ENCODE results near the gene CCL1. TPM values are rescaled to one million over a fixed set of nuclear protein-coding genes. Genes with fewer than 3 reads are reported as not detected.
"Not testable (repeated sequence)": the region's sequence is repeated elsewhere in the genome, so short reads cannot be mapped to it uniquely, and the experiment has no call there.

CCL1 gene
- total RNA-seq, 1 donor from 2014 or later = not detected

- peak; percentile 88 for DNase-seq (ENCODE audit: low spot score)
- peak; percentile 99 for ATAC-seq
Measured at GRCh38 chr17:34361478-34362061, 1.5 kb downstream of the CCL1 start.

- DNase-seq (ENCODE audit: low spot score) = no peak
- ATAC-seq = no peak
Measured at GRCh38 chr17:34360601-34361270, 2.3 kb downstream of the CCL1 start.

- ATAC-seq = no peak
Measured at GRCh38 chr17:34358631-34359030, 4.4 kb downstream of the CCL1 start.

GRCh38 chr17:34357398-34357797 lies 5.6 kb downstream of the CCL1 start:
- ATAC-seq (no peak), DNase-seq (ENCODE audit: low spot score) (no peak)

More at GRCh38 chr17:34358631-34359030, 4.4 kb downstream of the CCL1 start:
- no peak for DNase-seq (ENCODE audit: low spot score)

DNA sequence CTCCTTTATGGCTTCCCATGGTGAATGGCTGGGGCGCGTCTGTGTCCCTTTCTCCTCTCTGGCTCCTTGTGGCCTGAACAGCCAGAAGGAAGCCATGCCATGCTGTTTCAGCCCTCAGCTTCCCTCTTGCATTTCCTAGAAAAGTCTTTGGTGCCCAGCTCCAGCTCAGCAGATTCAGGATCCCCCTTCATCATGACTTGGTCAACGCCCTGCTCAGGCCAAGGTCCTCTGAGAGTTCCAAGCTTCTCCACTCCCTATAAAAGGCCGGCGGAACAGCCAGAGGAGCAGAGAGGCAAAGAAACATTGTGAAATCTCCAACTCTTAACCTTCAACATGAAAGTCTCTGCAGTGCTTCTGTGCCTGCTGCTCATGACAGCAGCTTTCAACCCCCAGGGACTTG lies 6.8 kb downstream of the CCL1 start, which contains the start of gene CCL13:
CCL13 (plus strand) TSS at position 287 of the 400 bp plus-strand sequence; CDS start at position 334, 47 bp downstream.
- ATAC-seq (no peak), DNase-seq (ENCODE audit: low spot score) (no peak)

GRCh38 chr17:34354637-34355036 lies 8.4 kb downstream of the CCL1 start:
- ATAC-seq (no peak), DNase-seq (ENCODE audit: low spot score) (no peak)

DNA sequence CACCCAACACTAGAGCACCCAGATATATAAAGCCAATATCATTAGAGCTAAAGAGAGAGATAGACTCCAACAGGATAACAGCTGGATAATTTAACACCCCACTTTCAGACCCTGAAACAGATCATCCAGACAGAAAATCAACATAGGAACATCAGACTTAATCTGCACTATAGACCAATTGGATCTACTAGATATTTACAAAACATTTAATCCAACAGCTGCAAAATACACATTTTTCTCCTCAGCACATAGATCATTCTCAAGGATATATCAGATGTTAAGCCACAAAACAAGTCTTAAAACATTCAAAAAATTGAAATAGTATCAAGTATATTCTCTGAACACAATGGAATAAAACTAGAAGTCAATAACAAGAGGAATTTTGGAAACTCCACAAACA lies 10.8 kb downstream of the CCL1 start:
- DNase-seq (ENCODE audit: low spot score) = no peak
- ATAC-seq = no peak

GRCh38 chr17:34351096-34351495 lies 11.9 kb downstream of the CCL1 start:
- DNase-seq (ENCODE audit: low spot score) = no peak
- ATAC-seq = no peak

- DNase-seq (ENCODE audit: low spot score) = no peak
- peak; percentile 26 for ATAC-seq
Measured at GRCh38 chr17:34349751-34350150, 13.3 kb downstream of the CCL1 start.

DNA sequence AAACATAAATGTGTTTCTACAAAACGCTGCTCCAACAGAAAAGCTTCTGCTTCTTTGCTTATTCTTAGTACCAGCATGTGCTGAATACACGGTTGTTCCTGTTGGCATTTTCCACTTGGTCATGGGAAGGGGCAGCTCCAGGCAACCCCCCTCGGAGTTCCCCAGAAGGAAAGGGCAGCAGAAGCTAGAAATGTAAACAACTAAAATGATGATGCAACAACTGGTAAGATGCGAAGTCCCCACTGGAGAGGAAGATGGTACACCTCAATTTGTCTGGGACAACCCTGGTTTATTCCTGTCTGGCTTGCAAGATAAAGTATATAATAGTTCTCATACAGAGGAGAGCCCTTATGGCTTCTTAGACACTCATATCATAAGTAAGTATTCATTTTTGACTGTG lies 16.0 kb downstream of the CCL1 start:
- no peak for ATAC-seq

GRCh38 chr17:34341916-34342315 lies 21.1 kb downstream of the CCL1 start:
- DNase-seq (ENCODE audit: low spot score) (no peak), ATAC-seq (no peak)

More for the DNA sequence above, 16.0 kb downstream of the CCL1 start:
- DNase-seq (ENCODE audit: low spot score) = no peak

DNA sequence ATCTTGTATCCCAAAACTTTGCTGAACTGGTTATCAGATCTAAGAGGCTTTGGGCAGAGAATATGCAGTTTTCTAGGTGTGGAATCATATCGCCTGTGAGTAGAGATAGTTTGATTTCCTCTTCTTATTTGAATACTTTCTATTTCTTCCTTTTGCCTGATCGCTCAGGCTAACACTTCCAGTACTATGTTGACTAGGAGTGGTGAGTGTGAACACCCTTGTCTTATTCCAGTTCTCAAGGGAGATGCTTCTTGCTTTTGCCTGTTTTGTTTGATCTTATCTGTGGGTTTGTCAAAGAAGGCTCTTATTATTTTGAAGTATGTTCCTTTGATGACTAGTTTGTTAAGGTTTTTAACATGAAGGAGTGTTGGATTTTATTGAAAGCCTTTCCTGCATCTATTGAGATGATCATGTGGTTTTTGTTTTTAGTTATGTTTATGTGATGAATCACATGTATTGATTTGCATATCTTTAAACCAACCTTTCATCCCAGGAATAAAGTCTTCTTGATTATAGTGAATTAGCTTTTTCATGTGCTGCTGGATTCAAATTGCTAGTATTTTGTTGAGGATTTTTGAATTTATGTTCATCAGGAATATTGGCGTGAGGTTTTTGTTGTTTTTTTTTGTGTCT lies 23.8 kb downstream of the CCL1 start:
- DNase-seq (ENCODE audit: low spot score) = no peak
- ATAC-seq = no peak

- no peak for ATAC-seq
- no peak for DNase-seq (ENCODE audit: low spot score)
Measured at GRCh38 chr17:34337701-34338100, 25.3 kb downstream of the CCL1 start.

DNA sequence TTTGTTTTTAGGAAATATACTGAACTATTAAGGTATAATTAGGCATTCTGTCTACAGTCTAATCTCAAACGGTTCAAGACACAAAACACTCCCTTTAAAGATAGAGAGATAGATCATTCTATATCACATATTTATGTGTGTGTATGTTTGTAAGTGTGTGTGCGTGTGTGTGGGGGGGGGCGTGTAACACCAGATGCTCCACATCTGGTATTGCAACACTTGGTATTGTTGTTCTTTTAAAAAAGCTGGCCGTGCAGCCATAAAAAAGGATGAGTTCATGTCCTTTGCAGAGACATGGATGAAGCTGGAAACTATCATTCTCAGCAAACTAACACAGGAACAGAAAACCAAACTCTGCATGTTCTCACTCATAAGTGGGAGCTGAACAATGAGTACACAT lies 35.5 kb downstream of the CCL1 start:
- not testable (repeated sequence) for DNase-seq (ENCODE audit: low spot score); ATAC-seq

DNA sequence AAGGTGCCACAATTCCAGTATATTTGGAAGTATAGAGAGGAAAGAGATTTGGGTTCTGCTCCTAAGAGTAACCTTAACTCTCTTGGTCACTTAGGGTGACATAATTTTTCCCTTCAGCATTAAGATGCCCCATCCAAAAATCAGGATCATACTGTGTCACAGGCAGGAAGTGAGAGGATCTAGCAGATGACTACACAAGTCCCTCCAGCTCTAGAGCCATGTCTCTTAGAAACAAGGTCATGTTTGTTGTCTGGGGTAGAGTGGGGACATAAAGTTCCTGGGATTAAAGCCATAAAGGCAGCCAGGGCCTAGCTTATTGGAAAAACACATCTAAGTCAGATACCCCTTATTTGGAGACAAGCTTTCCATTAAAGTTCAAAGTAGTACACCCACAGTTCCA lies 41.1 kb downstream of the CCL1 start:
- ATAC-seq = no peak
- no peak for DNase-seq (ENCODE audit: low spot score)

GRCh38 chr17:34319039-34319483 lies 44.0 kb downstream of the CCL1 start, which contains the start of gene CCL8:
Gene CCL8, plus strand, starts transcription at chr17:34319435. Its CDS starts 67 bp downstream, at chr17:34319502.
- DNase-seq (ENCODE audit: low spot score) (no peak), ATAC-seq (no peak)

- DNase-seq (ENCODE audit: low spot score) = no peak
- ATAC-seq = no peak
Measured at GRCh38 chr17:34318474-34318873, 44.6 kb downstream of the CCL1 start.

- no peak for DNase-seq (ENCODE audit: low spot score)
- peak; percentile 24 for ATAC-seq
Measured at GRCh38 chr17:34314279-34314678, 48.8 kb downstream of the CCL1 start.

DNA sequence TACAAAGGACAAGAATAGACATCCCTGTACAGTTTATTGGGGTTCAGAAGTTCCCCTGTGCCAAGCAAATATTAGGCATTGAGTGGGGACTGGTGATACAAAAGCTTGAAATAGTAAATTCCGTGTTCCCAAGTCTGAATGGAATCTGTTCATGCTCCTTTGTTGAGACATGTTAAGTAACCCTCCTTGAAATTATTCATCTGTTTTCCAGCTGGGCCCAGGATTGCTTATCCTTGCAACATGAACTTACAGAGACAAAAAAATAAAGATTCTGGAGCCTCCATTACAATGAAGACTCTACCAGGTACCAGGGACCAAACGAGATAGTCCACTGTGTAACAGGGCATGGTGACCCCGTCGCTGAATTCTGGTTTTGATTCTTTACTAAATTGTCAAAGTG lies 49.9 kb downstream of the CCL1 start:
- ATAC-seq = no peak
- no peak for DNase-seq (ENCODE audit: low spot score)

DNA sequence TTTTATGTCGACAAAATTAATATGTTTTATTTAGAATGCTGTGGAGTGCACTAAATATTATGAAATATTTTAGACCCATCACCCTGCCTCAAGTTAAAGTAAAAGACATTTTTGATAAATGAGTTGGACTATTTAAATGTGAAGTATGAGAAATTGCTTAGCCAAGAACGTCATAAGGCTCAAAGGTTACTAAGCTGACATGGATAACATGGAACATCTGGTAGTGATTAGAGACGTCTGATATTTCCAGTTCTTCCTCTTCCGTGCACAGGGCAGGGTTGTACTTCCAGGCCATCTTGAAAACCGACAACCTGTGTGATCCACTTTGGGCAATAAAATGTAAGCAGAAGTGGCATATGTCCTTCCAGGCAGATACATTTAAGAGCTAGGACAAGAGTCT lies 51.0 kb downstream of the CCL1 start:
- DNase-seq (ENCODE audit: low spot score) (no peak), ATAC-seq (no peak)

- ATAC-seq = no peak
- DNase-seq (ENCODE audit: low spot score) = no peak
Measured at GRCh38 chr17:34311291-34311690, 51.7 kb downstream of the CCL1 start.
